DOHH2 (cell line): ENCODE results near the gene P3H4.

ENCODE experiments used
- H3F3A ChIP-seq: fragments of 200-600 bp; sonication (generic), shearing (Covaris generic); 2 replicates; pipeline ENCODE4 v1.6.0; 2016; ENCODE audit warnings: antibody characterized with exemption, mild to moderate bottlenecking; ENCODE audit not compliant: control insufficient read depth, insufficient read depth
- H3K27ac ChIP-seq: fragments of 200-600 bp; sonication (generic); 2 replicates; pipeline ENCODE4 v1.5.1; 2014; ENCODE audit warnings: low read depth, mild to moderate bottlenecking, low read length, moderate library complexity
- H3K27me3 ChIP-seq: fragments of 200-600 bp; sonication (generic); 2 replicates; pipeline ENCODE4 v1.6.1; 2014; ENCODE audit warnings: mild to moderate bottlenecking, low read length, mixed read lengths; ENCODE audit not compliant: control insufficient read depth
- H3K36me3 ChIP-seq: fragments of 200-600 bp; sonication (generic); 2 replicates; pipeline ENCODE4 v1.6.1; 2014; ENCODE audit warnings: mild to moderate bottlenecking, low read length, moderate library complexity, mixed read lengths; ENCODE audit not compliant: control insufficient read depth
- H3K4me1 ChIP-seq: fragments of 200-600 bp; sonication (generic); 2 replicates; pipeline ENCODE4 v1.6.1; 2014; ENCODE audit warnings: mild to moderate bottlenecking, low read length, mixed read lengths; ENCODE audit not compliant: control insufficient read depth
- H3K4me2 ChIP-seq: fragments of 200-600 bp; sonication (generic); 2 replicates; pipeline ENCODE4 v1.6.0; 2014; ENCODE audit warnings: mild to moderate bottlenecking, low read length, moderate library complexity
- H3K4me3 ChIP-seq: fragments of 200-600 bp; sonication (generic); 2 replicates; pipeline ENCODE4 v1.5.1; 2014; ENCODE audit warnings: mild to moderate bottlenecking, low read length, mixed read lengths
- H3K79me2 ChIP-seq: fragments of 200-600 bp; sonication (generic); 2 replicates; pipeline ENCODE4 v1.6.1; 2014; ENCODE audit warnings: mild to moderate bottlenecking, low read length, mixed read lengths; ENCODE audit not compliant: control insufficient read depth
- H3K9me2 ChIP-seq: fragments of 200-600 bp; sonication (generic); replicated peaks from 2 replicates; pipeline ENCODE4 v1.6.1; 2014; ENCODE audit warnings: mild to moderate bottlenecking, low read length, mixed read lengths; ENCODE audit not compliant: control insufficient read depth
- H3K9me3 ChIP-seq: fragments of 200-600 bp; sonication (generic); 2 replicates; pipeline ENCODE4 v1.6.1; 2014; ENCODE audit warnings: antibody characterized with exemption, low read length, mixed read lengths; ENCODE audit not compliant: control insufficient read depth, insufficient read depth
- H4K20me1 ChIP-seq: fragments of 200-600 bp; sonication (generic); 2 replicates; pipeline ENCODE4 v1.6.0; 2014; ENCODE audit warnings: low read depth, mild to moderate bottlenecking, antibody characterized with exemption, low read length, moderate library complexity; ENCODE audit not compliant: control insufficient read depth, insufficient read depth
- CTCF ChIP-seq: fragments of 200-600 bp; sonication (generic); IDR thresholded peaks from one replicate; pipeline ENCODE4 v1.5.1; 2014; ENCODE audit warnings: antibody characterized with exemption, mild to moderate bottlenecking, low read depth, low read length; ENCODE audit not compliant: poor library complexity, severe bottlenecking
- EZH2phosphoT487 ChIP-seq: fragments of 200-600 bp; sonication (generic); IDR thresholded peaks from 2 replicates; pipeline ENCODE4 v1.6.1; 2017; ENCODE audit warnings: borderline replicate concordance, mild to moderate bottlenecking, antibody characterized with exemption, low read length, moderate library complexity, mixed read lengths

The P3H4 gene

GRCh38 chr17:41799366-41799765 lies 12.4 kb downstream of the P3H4 start:
- H3K4me2 ChIP-seq: no peak overlapping the region
- H3K79me2 ChIP-seq: no peaks in the 10 kb centered on the region
- H3K4me1 ChIP-seq: peaks cover 33% of the 10 kb centered on the region
- no peaks in the 10 kb centered on the region for H3K9me2 ChIP-seq
- H3K27me3 ChIP-seq: no peaks in the 10 kb centered on the region; the same call in 1 of the 2 replicates
- no peak overlapping the region for H3K27ac ChIP-seq
- no peaks in the 10 kb centered on the region for H4K20me1 ChIP-seq
- no peaks in the 10 kb centered on the region for H3K36me3 ChIP-seq
- no peak overlapping the region for H3K4me3 ChIP-seq
- no peaks in the 10 kb centered on the region for H3K9me3 ChIP-seq
- no peak for TF ChIP-seq CTCF
- no peak for TF ChIP-seq EZH2phosphoT487
- H3F3A ChIP-seq: no peaks in the 10 kb centered on the region

GRCh38 chr17:41797377-41797776 lies 14.4 kb downstream of the P3H4 start:
- no peak overlapping the region for H3K4me2 ChIP-seq
- H3K9me3 ChIP-seq: no peaks in the 10 kb centered on the region
- peaks cover 20% of the 10 kb centered on the region for H3K4me1 ChIP-seq
- H4K20me1 ChIP-seq: no peaks in the 10 kb centered on the region
- H3K9me2 ChIP-seq: no peaks in the 10 kb centered on the region
- H3K36me3 ChIP-seq: no peaks in the 10 kb centered on the region
- TF ChIP-seq CTCF: no peak
- no peak for TF ChIP-seq EZH2phosphoT487
- H3K4me3 ChIP-seq: no peak overlapping the region
- no peaks in the 10 kb centered on the region for H3F3A ChIP-seq
- no peak overlapping the region for H3K27ac ChIP-seq
- H3K27me3 ChIP-seq: no peaks in the 10 kb centered on the region; the same call in 1 of the 2 replicates
- no peaks in the 10 kb centered on the region for H3K79me2 ChIP-seq

- H4K20me1 ChIP-seq: no peaks in the 10 kb centered on the region
Measured at GRCh38 chr17:41796121-41796895, 15.4 kb downstream of the P3H4 start.

GRCh38 chr17:41794540-41794975 lies 17.2 kb downstream of the P3H4 start:
- TF ChIP-seq EZH2phosphoT487 (no peak), CTCF (no peak)
- no peaks in the 10 kb centered on the region for H3K36me3 ChIP-seq
- no peak overlapping the region for H3K4me3 ChIP-seq
- no peak overlapping the region for H3K4me2 ChIP-seq
- peaks cover 9% of the 10 kb centered on the region; the same call in 1 of the 2 replicates for H3K27me3 ChIP-seq
- no peaks in the 10 kb centered on the region for H3K9me2 ChIP-seq
- no peaks in the 10 kb centered on the region for H3K9me3 ChIP-seq
- no peaks in the 10 kb centered on the region for H3F3A ChIP-seq
- no peaks in the 10 kb centered on the region for H3K79me2 ChIP-seq
- no peak overlapping the region for H3K27ac ChIP-seq
- H4K20me1 ChIP-seq: no peaks in the 10 kb centered on the region
- H3K4me1 ChIP-seq: no peaks in the 10 kb centered on the region

More at GRCh38 chr17:41796121-41796895, 15.4 kb downstream of the P3H4 start:
- H3K36me3 ChIP-seq: no peaks in the 10 kb centered on the region
- H3K4me2 ChIP-seq: no peak overlapping the region
- peaks cover 3% of the 10 kb centered on the region; the same call in 1 of the 2 replicates for H3K27me3 ChIP-seq
- no peaks in the 10 kb centered on the region for H3K9me2 ChIP-seq
- TF ChIP-seq EZH2phosphoT487: no peak
- no peaks in the 10 kb centered on the region for H3F3A ChIP-seq
- H3K4me1 ChIP-seq: peaks cover 11% of the 10 kb centered on the region
- no peak overlapping the region for H3K4me3 ChIP-seq
- no peaks in the 10 kb centered on the region for H3K9me3 ChIP-seq
- H3K79me2 ChIP-seq: no peaks in the 10 kb centered on the region
- no peak overlapping the region for H3K27ac ChIP-seq
